IPS-18c (cell line): ENCODE data around the gene PCDHB12.
"Not testable (repeated sequence)": the region's sequence is repeated elsewhere in the genome, so short reads cannot be mapped to it uniquely, and the experiment has no call there.

Experiments used
- H3K4me3 ChIP-seq: 2 replicates; pipeline ENCODE4 v1.7.0; 2013; ENCODE audit warnings: low read depth, mild to moderate bottlenecking, low read length, moderate library complexity; ENCODE audit not compliant: insufficient read depth
- H3K9me3 ChIP-seq: one replicate; pipeline ENCODE4 v1.6.1; 2013; ENCODE audit warnings: mild to moderate bottlenecking, low read length, moderate library complexity; ENCODE audit not compliant: control insufficient read depth, insufficient read depth

PCDHB12 gene

GRCh38 chr5:141199359-141200235 lies 8.9 kb upstream of the PCDHB12 start, which contains the start of gene PCDHB11:
Gene PCDHB11, plus strand, starts transcription at chr5:141199627. Its CDS starts 148 bp downstream, at chr5:141199775.
- no peak within 1 kb of the TSS for H3K4me3 ChIP-seq
- peaks cover 5% of the 10 kb centered on the region for H3K9me3 ChIP-seq

- H3K9me3 ChIP-seq, H3K4me3 ChIP-seq: not testable (repeated sequence)
Measured at GRCh38 chr5:141201126-141201525, 7.4 kb upstream of the PCDHB12 start.

- H3K4me3 ChIP-seq, H3K9me3 ChIP-seq: not testable (repeated sequence)
Measured at GRCh38 chr5:141201646-141202045, 6.9 kb upstream of the PCDHB12 start.

- H3K9me3 ChIP-seq, H3K4me3 ChIP-seq: not testable (repeated sequence)
Measured at GRCh38 chr5:141210281-141210680, 1.8 kb downstream of the PCDHB12 start.

GRCh38 chr5:141210849-141211248 lies 2.3 kb downstream of the PCDHB12 start:
- not testable (repeated sequence) for H3K9me3 ChIP-seq, H3K4me3 ChIP-seq

GRCh38 chr5:141213656-141214339 lies 5.3 kb downstream of the PCDHB12 start, which contains the start of gene PCDHB13:
Gene PCDHB13, plus strand, starts transcription at chr5:141213919. Its CDS starts 205 bp downstream, at chr5:141214124.
- not testable (repeated sequence) for H3K9me3 ChIP-seq, H3K4me3 ChIP-seq

- H3K4me3 ChIP-seq, H3K9me3 ChIP-seq: not testable (repeated sequence)
Measured at GRCh38 chr5:141214583-141214982, 6.1 kb downstream of the PCDHB12 start.

GRCh38 chr5:141215504-141215903 lies 7.0 kb downstream of the PCDHB12 start:
- H3K4me3 ChIP-seq, H3K9me3 ChIP-seq: not testable (repeated sequence)

- not testable (repeated sequence) for H3K9me3 ChIP-seq, H3K4me3 ChIP-seq
Measured at GRCh38 chr5:141216035-141216434, 7.5 kb downstream of the PCDHB12 start.

- H3K4me3 ChIP-seq: no peak within 1 kb of the TSS
Measured at GRCh38 chr5:141223112-141223783, 14.7 kb downstream of the PCDHB12 start, which contains the start of gene PCDHB14. Gene PCDHB14, plus strand, starts transcription at chr5:141223343. Its CDS starts 163 bp downstream, at chr5:141223506.

GRCh38 chr5:141224844-141225243 lies 16.3 kb downstream of the PCDHB12 start:
- H3K4me3 ChIP-seq, H3K9me3 ChIP-seq: not testable (repeated sequence)

More at GRCh38 chr5:141223112-141223783, 14.7 kb downstream of the PCDHB12 start, which contains the start of gene PCDHB14:
- no peaks in the 10 kb centered on the region for H3K9me3 ChIP-seq

GRCh38 chr5:141225421-141225820 lies 16.9 kb downstream of the PCDHB12 start:
- not testable (repeated sequence) for H3K4me3 ChIP-seq, H3K9me3 ChIP-seq

- Histone ChIP-seq H3K4me3 (no peak overlapping the region), H3K9me3 (peaks cover 6% of the 10 kb centered on the region)
Measured at GRCh38 chr5:141234109-141234667, 25.7 kb downstream of the PCDHB12 start.

GRCh38 chr5:141235922-141236321 lies 27.4 kb downstream of the PCDHB12 start:
- not testable (repeated sequence) for H3K4me3 ChIP-seq
- peaks cover 13% of the 10 kb centered on the region for H3K9me3 ChIP-seq

GRCh38 chr5:141236516-141237313 lies 28.2 kb downstream of the PCDHB12 start:
- H3K4me3 ChIP-seq: no peak overlapping the region
- H3K9me3 ChIP-seq: peaks cover 15% of the 10 kb centered on the region

GRCh38 chr5:141241496-141241895 lies 33.0 kb downstream of the PCDHB12 start:
- Histone ChIP-seq H3K9me3 (peaks cover 12% of the 10 kb centered on the region), H3K4me3 (no peak overlapping the region)
